ENCODE measurements around the gene ZBTB40. TPM values are rescaled to one million over a fixed set of nuclear protein-coding genes. Genes with fewer than 3 reads are reported as not detected.

ZBTB40 gene
- polyA plus RNA-seq, 1 of the 3 experiments (the other 2 are of a cell fraction) = 5.0 TPM

DNA sequence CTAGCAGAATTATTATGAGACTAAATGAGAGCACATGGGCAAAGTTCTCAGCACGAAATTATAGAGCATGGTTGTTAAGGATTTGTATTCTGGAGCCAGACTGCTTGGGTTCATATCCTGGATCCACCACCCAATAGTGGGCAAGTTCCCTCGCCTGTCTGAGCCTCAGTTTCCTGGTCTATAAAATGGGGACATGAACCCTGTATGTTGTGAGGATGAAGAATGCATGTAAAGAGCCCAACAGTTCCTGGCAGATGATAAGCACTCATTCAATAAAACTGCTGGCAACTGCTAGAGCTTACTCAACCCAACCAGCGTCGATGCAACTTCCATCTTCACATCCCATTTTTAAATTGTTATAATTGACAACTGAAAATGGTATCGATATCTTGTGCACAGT lies 47.2 kb upstream of the ZBTB40 start:
- ChIA-PET POLR2A (no interaction called here), CTCF (interaction anchor here (0.7 to 3.1 kb wide), 5 partner anchors 8 to 299 kb away, joined by 3 to 13 read pairs (median 7); no protein-coding TSS in a partner anchor)
- Histone ChIP-seq H3K36me3 (replicated peaks in 1 of 2; ENCODE audit: control insufficient read depth in 1 of 2, insufficient read depth in 2 of 2, low read length in 1 of 2) (no peaks in the 10 kb centered on the region), H3F3A (replicated peaks; ENCODE audit: insufficient read depth) (no peaks in the 10 kb centered on the region), H2AFZ (ENCODE audit: low read depth) (no peak overlapping the region), H3K27me3 (ENCODE audit: insufficient read depth) (peaks cover 25% of the 10 kb centered on the region), H3K4me1 (ENCODE audit: control insufficient read depth in 1 of 2, insufficient read depth in 2 of 2, low read depth in 1 of 2, low read length in 1 of 2) (peaks cover 0 to 38% of the 10 kb centered on the region in 2 experiments; a peak in 1 of 4 replicates), H3K9ac (no peak overlapping the region), H3K79me2 (ENCODE audit: insufficient read depth) (no peaks in the 10 kb centered on the region), H3K4me3 (ENCODE audit: low read depth in 2 of 2, low read length in 1 of 2) (no peak overlapping the region), H4K20me1 (ENCODE audit: insufficient read depth) (no peaks in the 10 kb centered on the region), H3K27ac (ENCODE audit: low read depth in 2 of 2, low read length in 1 of 2) (no peak overlapping the region), H3K9me2 (no peaks in the 10 kb centered on the region), H3K9me3 (no peaks in the 10 kb centered on the region), H3K4me2 (no peak overlapping the region)
- no peak for DNase-seq
- TF ChIP-seq PBX3 (IDR thresholded peaks at IDR 0.05) (no peak), NFIC (IDR thresholded peaks at IDR 0.05; ENCODE audit: borderline replicate concordance) (no peak), MXI1 (IDR thresholded peaks at IDR 0.05; ENCODE audit: low read depth, low read length) (no peak), ELF1 (IDR thresholded peaks at IDR 0.05) (no peak), NRF1 (IDR thresholded peaks at IDR 0.05; ENCODE audit: low read depth, low read length) (no peak), USF1 (IDR thresholded peaks at IDR 0.05; ENCODE audit: borderline replicate concordance, low read depth) (no peak), FOSL2 (IDR thresholded peaks at IDR 0.05; ENCODE audit: borderline replicate concordance, low read depth) (no peak), IRF3 (IDR thresholded peaks at IDR 0.05; ENCODE audit: low read depth, low read length) (no peak), FOXJ3 (CRISPR knock-in tag; IDR thresholded peaks at IDR 0.05) (no peak), TCF12 (IDR thresholded peaks at IDR 0.05) (no peak), FOXM1 (IDR thresholded peaks at IDR 0.05; ENCODE audit: low read depth) (no peak)
- 54% methylated on average over 5 of the region's 5 CpGs for WGBS (ENCODE audit: low lambda C conversion rate)

GRCh38 chr1:22406722-22407495 lies 44.7 kb upstream of the ZBTB40 start:
- Histone ChIP-seq H3F3A (replicated peaks; ENCODE audit: insufficient read depth) (no peaks in the 10 kb centered on the region), H3K9me2 (no peaks in the 10 kb centered on the region), H3K9me3 (no peaks in the 10 kb centered on the region), H3K79me2 (ENCODE audit: insufficient read depth) (no peaks in the 10 kb centered on the region), H3K27ac (ENCODE audit: low read depth in 2 of 2, low read length in 1 of 2) (no peak overlapping the region), H3K4me3 (ENCODE audit: low read depth in 2 of 2, low read length in 1 of 2) (no peak overlapping the region), H2AFZ (ENCODE audit: low read depth) (no peak overlapping the region), H4K20me1 (ENCODE audit: insufficient read depth) (no peaks in the 10 kb centered on the region), H3K4me2 (no peak overlapping the region), H3K4me1 (ENCODE audit: control insufficient read depth in 1 of 2, insufficient read depth in 2 of 2, low read depth in 1 of 2, low read length in 1 of 2) (peaks cover 0 to 25% of the 10 kb centered on the region in 2 experiments; a peak in 1 of 4 replicates), H3K36me3 (replicated peaks in 1 of 2; ENCODE audit: control insufficient read depth in 1 of 2, insufficient read depth in 2 of 2, low read length in 1 of 2) (no peaks in the 10 kb centered on the region), H3K9ac (no peak overlapping the region), H3K27me3 (ENCODE audit: insufficient read depth) (peaks cover 18% of the 10 kb centered on the region)
- no peak for DNase-seq
- ChIA-PET CTCF (interaction anchor here (0.9 to 12.2 kb wide), 6 partner anchors 10 to 301 kb away, joined by 3 to 173 read pairs (median 4); no protein-coding TSS in a partner anchor), POLR2A (no interaction called here)
- WGBS (ENCODE audit: low lambda C conversion rate) = 63% methylated on average over 12 of the region's 13 CpGs
- no peak for TF ChIP-seq FOXJ3 (CRISPR knock-in tag; IDR thresholded peaks at IDR 0.05)
- no peak for TF ChIP-seq TAF1 (IDR thresholded peaks at IDR 0.05; ENCODE audit: borderline replicate concordance, low read depth, low read length)
- TF ChIP-seq EP300 (IDR thresholded peaks at IDR 0.05; ENCODE audit: borderline replicate concordance in 1 of 2, low read depth in 1 of 2, low read length in 1 of 2) = no peak
- TF ChIP-seq RAD21 (IDR thresholded peaks at IDR 0.05; ENCODE audit: low read length) = no peak
- TF ChIP-seq CHD2 (IDR thresholded peaks at IDR 0.05; ENCODE audit: low read length, partially characterized antibody) = no peak
- TF ChIP-seq SIN3A (IDR thresholded peaks at IDR 0.05; ENCODE audit: borderline replicate concordance, low read depth, low read length) = no peak
- no peak for TF ChIP-seq EZH2phosphoT487 (IDR thresholded peaks at IDR 0.05; ENCODE audit: borderline replicate concordance, low read depth)
- TF ChIP-seq REST (IDR thresholded peaks at IDR 0.05; ENCODE audit: low read depth, low read length) = no peak
- TF ChIP-seq TEAD4 (IDR thresholded peaks at IDR 0.05; ENCODE audit: borderline replicate concordance, insufficient read depth) = no peak
